Aorta (tissue), 5 donors: ENCODE data around the gene SLC16A5. TPM values are rescaled to one million over a fixed set of nuclear protein-coding genes. Genes with fewer than 3 reads are reported as not detected.
A peak's percentile ranks its signal among the peaks of the same experiment; 100 is the strongest.

Source experiments
- ATAC-seq: fragments of 200-7000 bp; cut with Tn5 transposase; one replicate; pipeline ENCODE4 v1.9.1; 2022; ENCODE audit warnings: moderate library complexity; ENCODE audit not compliant: low FRiP score
- DNase-seq, 2 donors: peaks; one replicate each; pipeline ENCODE4 v3.0.0-alpha.2; 2020
- H3K27ac ChIP-seq, 2 donors: one replicate each; pipeline ENCODE4 v1.5.1; 2013; ENCODE audit warnings: low read length in 2 of 2, mild to moderate bottlenecking in 2 of 2, moderate library complexity in 2 of 2, control low read depth in 1 of 2, inconsistent platforms in 1 of 2, low read depth in 1 of 2
- H3K27me3 ChIP-seq, 2 donors: one replicate each; pipeline ENCODE4 v1.6.1; 2013; ENCODE audit warnings: control low read depth in 1 of 2, low read length in 1 of 2, mild to moderate bottlenecking in 1 of 2, moderate library complexity in 1 of 2; ENCODE audit not compliant: insufficient read depth in 2 of 2, control insufficient read depth in 1 of 2
- H3K36me3 ChIP-seq, 2 donors: one replicate each; pipeline ENCODE4 v1.6.1; 2013; ENCODE audit warnings: control low read depth in 1 of 2, low read length in 1 of 2, mild to moderate bottlenecking in 1 of 2; ENCODE audit not compliant: insufficient read depth in 2 of 2, control insufficient read depth in 1 of 2
- H3K4me1 ChIP-seq, 2 donors: one replicate each; pipeline ENCODE4 v1.6.1; 2013; ENCODE audit warnings: low read length in 2 of 2, control low read depth in 1 of 2, mild to moderate bottlenecking in 1 of 2, moderate library complexity in 1 of 2; ENCODE audit not compliant: insufficient read depth in 2 of 2, control insufficient read depth in 1 of 2
- H3K4me3 ChIP-seq, 2 donors: one replicate each; pipeline ENCODE4 v1.5.1; 2013; ENCODE audit warnings: low read length in 2 of 2, control low read depth in 1 of 2, mild to moderate bottlenecking in 1 of 2
- H3K9me3 ChIP-seq: one replicate; pipeline ENCODE4 v1.6.1; 2013; ENCODE audit warnings: mild to moderate bottlenecking, low read length; ENCODE audit not compliant: control insufficient read depth
- WGBS, 2 donors: extraction: QIAGEN DNeasy Blood & Tissue Kit; methylation state at CpG; one replicate each; pipeline ENCODE4 v1.1.7; 2013; 5-methylcytosine and 5-hydroxymethylcytosine counted together
- intact Hi-C, 2 donors: fragments of 100-400 bp; cut with DNase I; formaldehyde crosslinking; loops; one replicate each; pipeline versions ENCODE4 v1.14.2 to v1.15.0; 2022
- polyA plus RNA-seq, 2 donors: library from polyadenylated mRNA; stranded (reverse); fragments of 200-250 nt; gene quantifications; one replicate each; pipeline ENCODE4 v1.2.3, GENCODE V29; 2013
- total RNA-seq, 2 donors: library from RNA; stranded (reverse); fragmentation: NEBNext Ultra II Directional; extraction: Animal tissue kit (Norgen Biotek cat#: 25700); gene quantifications; one replicate each; pipeline ENCODE4 v1.2.1, GENCODE V29; 2021
- donor health status: healthy with polysubstance abuse.
- donor health status: Bipolar disorder and iron deficiency.
- donor health status: DM: no; HTN: no; CAD: no.
- donor health status: DM: no; HTN: no; CAD: no.
- donor health status: DM: yes; HTN: yes; CAD: no.

The SLC16A5 gene
- total and polyA plus RNA-seq, 4 donors: 5.6 to 11.4 (median 7.9) TPM

DNA sequence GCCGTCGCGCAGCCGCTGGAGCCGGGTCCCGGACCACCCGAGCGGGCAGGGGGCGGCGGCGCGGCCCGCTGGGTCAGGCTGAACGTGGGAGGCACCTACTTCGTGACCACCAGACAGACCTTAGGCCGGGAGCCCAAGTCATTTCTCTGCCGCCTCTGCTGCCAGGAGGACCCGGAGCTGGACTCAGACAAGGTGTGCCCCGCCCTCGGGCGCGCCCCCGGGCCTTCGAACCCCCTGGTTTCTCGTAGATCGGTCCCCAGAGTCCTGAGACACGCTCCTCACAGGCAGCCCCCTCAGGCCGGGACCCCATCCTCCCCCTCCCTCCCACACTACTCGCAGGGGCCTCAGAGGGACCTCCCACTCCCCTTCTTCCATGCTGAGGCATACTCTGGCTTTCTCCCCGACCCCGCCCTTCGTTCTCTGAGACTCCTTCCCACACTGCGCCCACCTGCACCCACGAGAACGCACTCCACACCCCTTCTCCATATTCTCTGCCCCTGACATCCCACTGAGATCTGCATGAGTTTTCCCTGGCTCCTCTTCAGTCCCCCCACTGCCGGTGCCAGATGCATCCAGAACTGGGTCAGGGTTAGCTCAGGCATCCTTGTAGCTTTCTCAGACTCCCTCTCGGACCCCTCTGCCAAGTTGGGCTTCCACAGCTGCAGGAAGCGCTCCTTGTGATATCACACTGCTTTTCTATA, 40.2 kb upstream of the SLC16A5 start:
- Histone ChIP-seq H3K27ac (peak overlapping the region; percentile 15 to 35), H3K4me3 (peak overlapping the region; percentile 96 to 99), H3K27me3 (no peaks in the 10 kb centered on the region), H3K9me3 (no peaks in the 10 kb centered on the region), H3K36me3 (peaks cover 0 to 2% of the 10 kb centered on the region in 2 donors), H3K4me1 (peaks cover 0 to 2% of the 10 kb centered on the region in 2 donors)
- intact Hi-C loops: loop anchor here in 1 of 2 donors (1.0 to 5.0 kb wide), 2 partner anchors 30 to 60 kb away; partner anchors contain the start of gene ARMC7
- WGBS, 2 donors: 1% methylated on average over 36 to 38 of the region's 38 CpGs
- ATAC-seq (peak; percentile 1), DNase-seq (peak in 1 of 2 donors; percentile 67)

DNA sequence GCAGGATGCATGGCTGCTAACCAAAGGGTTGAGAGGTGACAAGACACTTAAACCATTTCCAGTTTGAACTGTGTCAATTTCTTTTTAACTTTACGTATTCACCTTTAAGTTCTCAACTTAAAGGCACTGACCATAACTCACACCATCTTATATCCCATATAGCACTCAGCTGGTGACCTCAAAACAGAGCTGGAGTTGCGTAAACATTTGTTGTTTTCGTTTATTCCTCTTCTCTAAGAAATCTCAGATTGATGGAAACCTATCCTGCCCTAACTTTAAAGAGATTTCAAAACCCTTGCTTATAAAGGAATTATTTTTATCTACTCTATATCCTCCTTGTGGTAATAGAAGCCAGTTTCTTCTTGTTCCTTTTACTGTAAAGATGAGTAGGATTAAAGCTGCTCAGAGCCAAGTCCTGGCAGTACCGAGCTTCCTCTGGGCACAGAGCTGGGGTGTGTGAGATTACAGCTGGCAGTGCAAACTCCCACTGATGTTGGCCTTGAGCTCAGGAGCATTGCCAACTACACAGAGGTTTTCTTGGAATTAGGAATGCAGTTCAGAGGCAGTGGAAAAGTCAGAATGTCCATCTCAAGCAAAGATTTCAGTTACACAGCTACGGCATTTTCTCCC, 39.4 kb upstream of the SLC16A5 start:
- peaks cover 0 to 2% of the 10 kb centered on the region in 2 donors for H3K36me3 ChIP-seq
- 7 to 8% methylated on average over 5 of the region's 5 CpGs for WGBS, 2 donors
- intact Hi-C loops: loop anchor here in 1 of 2 donors (1.0 to 5.0 kb wide), 2 partner anchors 29 to 59 kb away; partner anchors contain the start of gene ARMC7
- peak overlapping the region in 1 of 2 donors; percentile 96 for H3K4me3 ChIP-seq
- DNase-seq (no peak), ATAC-seq (no peak)
- H3K9me3 ChIP-seq: no peaks in the 10 kb centered on the region
- no peaks in the 10 kb centered on the region for H3K27me3 ChIP-seq
- peaks cover 0 to 2% of the 10 kb centered on the region in 2 donors for H3K4me1 ChIP-seq
- H3K27ac ChIP-seq: no peak overlapping the region

DNA sequence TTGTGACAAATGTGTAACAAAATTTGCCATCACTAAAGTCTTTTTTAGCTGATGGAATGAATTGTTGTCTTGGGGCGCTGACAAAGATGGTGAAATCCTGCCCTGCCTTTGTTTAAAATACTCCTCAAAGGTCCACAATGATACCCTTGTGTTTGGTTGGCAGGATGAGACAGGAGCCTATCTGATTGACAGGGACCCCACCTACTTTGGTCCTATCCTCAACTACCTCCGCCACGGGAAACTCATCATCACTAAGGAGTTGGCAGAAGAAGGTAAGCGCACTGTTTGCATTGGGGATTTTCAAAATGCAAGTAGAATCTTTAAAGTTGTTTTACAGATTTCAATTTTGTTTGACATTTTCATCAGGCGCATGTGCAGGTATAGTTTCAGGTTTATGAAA, 38.7 kb upstream of the SLC16A5 start:
- 79 to 82% methylated on average over 5 of the region's 5 CpGs for WGBS, 2 donors
- intact Hi-C loops: loop anchor here in 1 of 2 donors (5.0 kb wide), 1 partner anchor 58 kb away; the partner anchor contains the start of gene ARMC7
- Histone ChIP-seq H3K4me3 (no peak overlapping the region), H3K27me3 (no peaks in the 10 kb centered on the region), H3K36me3 (peaks cover 0 to 2% of the 10 kb centered on the region in 2 donors), H3K4me1 (peaks cover 0 to 2% of the 10 kb centered on the region in 2 donors), H3K9me3 (no peaks in the 10 kb centered on the region), H3K27ac (no peak overlapping the region)
- ATAC-seq (no peak), DNase-seq (no peak)

- Histone ChIP-seq H3K9me3 (no peaks in the 10 kb centered on the region), H3K4me3 (no peak overlapping the region), H3K36me3 (peaks cover 0 to 2% of the 10 kb centered on the region in 2 donors), H3K4me1 (peaks cover 0 to 2% of the 10 kb centered on the region in 2 donors), H3K27me3 (no peaks in the 10 kb centered on the region), H3K27ac (no peak overlapping the region)
- DNase-seq: no peak
- no peak for ATAC-seq
- intact Hi-C loops: loop anchor here in 1 of 2 donors (5.0 to 10.0 kb wide), 2 partner anchors 58 to 135 kb away; partner anchors contain the start of genes ARMC7 and SUMO2
Observed at GRCh38 chr17:75049706-75050105, 38.0 kb upstream of the SLC16A5 start.

DNA sequence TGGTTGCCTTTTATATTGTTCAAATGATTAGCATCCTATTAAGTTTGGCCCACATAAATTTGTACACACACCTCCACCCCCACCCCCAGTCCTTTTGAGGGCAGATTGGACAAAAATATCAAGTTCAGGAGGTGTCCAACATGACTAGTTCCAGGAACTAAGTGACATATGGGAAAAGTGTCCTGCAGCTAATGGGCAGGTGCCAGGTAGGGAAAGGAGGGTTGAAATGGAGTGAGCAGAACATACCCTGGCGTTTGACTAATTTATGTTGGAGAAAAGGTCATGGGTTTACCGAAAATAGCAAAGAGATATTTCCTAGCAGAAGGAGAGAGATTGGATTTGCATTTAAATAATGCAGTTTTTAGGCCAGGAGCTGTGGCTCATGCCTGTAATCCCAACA, 35.8 kb upstream of the SLC16A5 start:
- DNase-seq: no peak
- Histone ChIP-seq H3K9me3 (no peaks in the 10 kb centered on the region), H3K27me3 (no peaks in the 10 kb centered on the region), H3K27ac (no peak overlapping the region), H3K36me3 (peaks cover 0 to 2% of the 10 kb centered on the region in 2 donors), H3K4me3 (no peak overlapping the region), H3K4me1 (peaks cover 0 to 2% of the 10 kb centered on the region in 2 donors)
- 46 to 62% methylated on average over 2 of the region's 2 CpGs for WGBS, 2 donors
- ATAC-seq: no peak
- intact Hi-C loops: loop anchor here in 1 of 2 donors (10.0 kb wide), 1 partner anchor 133 kb away; the partner anchor contains the start of gene SUMO2

DNA sequence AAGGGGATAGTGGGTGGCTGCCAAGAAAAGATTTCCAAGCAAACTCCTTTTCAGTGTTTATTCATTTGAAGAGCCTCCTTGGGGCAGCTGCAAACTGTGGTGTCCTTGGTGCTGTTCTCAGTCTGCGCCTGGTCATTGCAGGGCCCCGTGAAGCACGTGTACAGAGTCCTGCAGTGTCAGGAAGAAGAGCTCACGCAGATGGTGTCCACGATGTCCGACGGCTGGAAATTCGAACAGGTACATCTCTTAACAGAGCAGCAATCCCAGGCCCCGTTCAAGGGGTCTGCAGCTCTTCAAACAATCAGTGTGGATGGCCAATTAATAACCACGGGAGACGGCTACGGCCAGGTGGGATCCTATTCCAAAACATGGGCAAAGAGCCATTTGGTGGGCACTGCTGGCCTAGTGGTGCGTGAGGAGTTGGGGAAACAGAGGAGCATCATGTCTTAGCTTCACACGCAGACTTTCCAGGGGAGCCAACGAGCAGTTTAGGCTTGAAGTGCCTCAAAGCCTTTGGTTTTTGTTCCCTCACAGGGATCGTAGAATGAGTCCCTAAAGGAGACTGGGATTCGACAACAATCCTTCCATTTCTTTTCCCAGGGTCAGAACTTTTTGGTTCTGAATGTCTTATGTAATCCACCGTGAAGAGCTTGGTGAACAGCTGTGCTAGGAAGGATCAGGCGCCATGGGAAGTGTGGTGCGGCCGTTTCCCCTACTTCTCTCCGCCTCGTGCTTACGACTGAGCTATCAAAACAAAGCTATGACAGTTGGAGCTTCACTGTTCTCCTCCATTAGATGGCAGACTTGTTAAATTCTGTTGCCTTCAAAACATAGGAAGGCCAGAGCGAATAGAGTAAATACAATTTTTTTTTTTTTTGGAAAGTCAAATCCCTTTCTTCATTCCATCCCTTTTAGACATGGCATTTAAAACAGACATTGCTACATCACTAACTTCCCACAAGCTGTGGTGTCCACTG, 28.1 kb upstream of the SLC16A5 start:
- DNase-seq (peak; percentile 40 to 61), ATAC-seq (peak; percentile 54)
- intact Hi-C loops: loop anchor here in 1 of 2 donors (10.0 kb wide), 1 partner anchor 125 kb away; the partner anchor contains the start of gene SUMO2
- Histone ChIP-seq H3K36me3 (peaks cover 0 to 7% of the 10 kb centered on the region in 2 donors), H3K4me3 (no peak overlapping the region), H3K27ac (no peak overlapping the region), H3K9me3 (no peaks in the 10 kb centered on the region), H3K27me3 (no peaks in the 10 kb centered on the region), H3K4me1 (no peaks in the 10 kb centered on the region)
- 68 to 72% methylated on average over 25 of the region's 25 CpGs for WGBS, 2 donors

DNA sequence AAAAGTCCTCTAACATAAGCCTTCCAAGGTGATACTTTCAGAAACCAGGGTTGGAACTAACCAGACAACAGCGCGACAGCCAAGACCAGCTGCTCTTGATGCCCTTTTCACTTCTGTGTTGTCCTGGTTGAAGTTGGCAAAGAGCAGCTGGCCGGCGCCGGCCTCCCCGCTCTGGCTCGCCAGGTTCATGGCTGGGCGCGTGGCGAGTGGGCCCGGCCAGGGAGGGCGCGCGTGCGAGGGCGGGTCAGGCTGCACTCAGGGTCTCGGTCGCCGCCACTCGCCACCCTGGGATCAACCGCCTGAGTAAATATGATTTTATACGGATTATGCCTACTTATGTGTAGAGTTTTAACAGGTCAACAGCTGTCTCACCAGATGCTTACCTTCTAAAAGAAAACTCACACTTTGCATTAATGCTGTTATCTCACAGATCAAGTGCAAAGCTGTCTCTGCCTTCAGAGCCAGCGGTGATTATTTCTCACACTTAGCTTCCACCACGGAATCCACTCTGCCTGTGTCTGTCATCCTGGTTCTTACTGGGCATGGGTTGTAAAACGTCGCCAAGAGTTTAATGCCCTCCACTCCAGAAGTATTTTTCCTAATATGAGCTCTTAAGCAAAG, 27.2 kb upstream of the SLC16A5 start:
- ATAC-seq (no peak), DNase-seq (peak in 1 of 2 donors; percentile 63)
- Histone ChIP-seq H3K36me3 (peaks cover 0 to 7% of the 10 kb centered on the region in 2 donors), H3K4me1 (no peaks in the 10 kb centered on the region), H3K9me3 (no peaks in the 10 kb centered on the region), H3K4me3 (no peak overlapping the region), H3K27ac (no peak overlapping the region), H3K27me3 (no peaks in the 10 kb centered on the region)
- 94% methylated on average over 26 of the region's 26 CpGs for WGBS, 2 donors
- intact Hi-C loops: no loop called here

GRCh38 chr17:75061055-75061438, 26.7 kb upstream of the SLC16A5 start:
- intact Hi-C loops: no loop called here
- Histone ChIP-seq H3K4me1 (no peaks in the 10 kb centered on the region), H3K27me3 (no peaks in the 10 kb centered on the region), H3K4me3 (no peak overlapping the region), H3K36me3 (peaks cover 0 to 7% of the 10 kb centered on the region in 2 donors), H3K9me3 (no peaks in the 10 kb centered on the region), H3K27ac (no peak overlapping the region)
- whole genome bisulfite sequencing, 2 donors: 95 to 96% methylated on average over 10 of the region's 10 CpGs
- peak in 1 of 2 donors; percentile 39 for DNase-seq
- ATAC-seq: no peak
